SK-N-SH treated with all-trans-retinoic acid at 6 μM for 48 hours (cell line): Measurements from ENCODE around the gene TDRD15.
"Not testable (repeated sequence)": the region's sequence is repeated elsewhere in the genome, so short reads cannot be mapped to it uniquely, and the experiment has no call there.

Source experiments
- ATAC-seq: fragments of 200-7000 bp; cut with Tn5 transposase; 3 replicates; pipeline ENCODE4 v1.9.1; 2020; ENCODE audit warnings: mild to moderate bottlenecking, moderate library complexity
- ARNTL ChIP-seq: fragments of 450-650 bp; formaldehyde crosslinking; IDR thresholded peaks from 2 replicates; pipeline ENCODE4 v1.5.0; 2020; ENCODE audit warnings: low read depth, mild to moderate bottlenecking, moderate library complexity, borderline replicate concordance
- BACH2 ChIP-seq: fragments of 250-450 bp; sonication (Bioruptor Pico); IDR thresholded peaks from 2 replicates; pipeline ENCODE4 v1.9.0; 2021; ENCODE audit warnings: mild to moderate bottlenecking, borderline replicate concordance
- CSDC2 ChIP-seq: fragments of 250-450 bp; sonication (Bioruptor Pico); IDR thresholded peaks from 2 replicates; pipeline ENCODE4 v1.5.0; 2020; ENCODE audit warnings: mild to moderate bottlenecking, moderate library complexity
- ESRRG ChIP-seq: fragments of 250-450 bp; sonication (Bioruptor Pico); IDR thresholded peaks from 2 replicates; pipeline ENCODE4 v1.6.1; 2021; ENCODE audit warnings: mild to moderate bottlenecking
- GLIS3 ChIP-seq: fragments of 250-450 bp; sonication (Bioruptor Pico); IDR thresholded peaks from 2 replicates; pipeline ENCODE4 v1.5.0; 2020; ENCODE audit warnings: mild to moderate bottlenecking, moderate library complexity
- ISL1 ChIP-seq: fragments of 250-450 bp; sonication (Bioruptor Pico); IDR thresholded peaks from 2 replicates; pipeline ENCODE4 v2.1.2; 2022; ENCODE audit warnings: mild to moderate bottlenecking, moderate library complexity
- OSR1 ChIP-seq: fragments of 250-450 bp; sonication (Bioruptor Pico); IDR thresholded peaks from 2 replicates; pipeline ENCODE4 v1.8.0; 2022; ENCODE audit warnings: moderate library complexity, mild to moderate bottlenecking, inconsistent platforms
- PPARA ChIP-seq: fragments of 250-450 bp; sonication (Bioruptor Pico); IDR thresholded peaks from 2 replicates; pipeline ENCODE4 v1.5.0; 2020; ENCODE audit warnings: mild to moderate bottlenecking, borderline replicate concordance
- RARB ChIP-seq: fragments of 250-450 bp; sonication (Bioruptor Pico); IDR thresholded peaks from 2 replicates; pipeline ENCODE4 v1.8.0; 2021; ENCODE audit warnings: mild to moderate bottlenecking, moderate library complexity
- SNAI2 ChIP-seq: fragments of 250-450 bp; sonication (Bioruptor Pico); IDR thresholded peaks from 2 replicates; pipeline ENCODE4 v1.5.0; 2020; ENCODE audit warnings: mild to moderate bottlenecking, moderate library complexity
- TCF4 ChIP-seq: fragments of 250-450 bp; sonication (Bioruptor Pico); IDR thresholded peaks from 2 replicates; pipeline ENCODE4 v1.8.0; 2021; ENCODE audit warnings: mild to moderate bottlenecking, moderate library complexity, borderline replicate concordance
- TOX ChIP-seq: fragments of 250-450 bp; sonication (Bioruptor Pico); IDR thresholded peaks from 2 replicates; pipeline ENCODE4 v1.8.0; 2021; ENCODE audit warnings: mild to moderate bottlenecking, moderate library complexity, borderline replicate concordance
- ZC3H10 ChIP-seq: fragments of 250-450 bp; sonication (Bioruptor Pico); IDR thresholded peaks from 2 replicates; pipeline ENCODE4 v1.5.1; 2021; ENCODE audit warnings: mild to moderate bottlenecking, moderate library complexity
- ZFP30 ChIP-seq: fragments of 450-650 bp; formaldehyde crosslinking; IDR thresholded peaks from 2 replicates; pipeline ENCODE4 v1.5.0; 2022; ENCODE audit warnings: mild to moderate bottlenecking, moderate library complexity
- ZNF565 ChIP-seq: fragments of 450-650 bp; formaldehyde crosslinking; conservative IDR thresholded peaks from 2 replicates; pipeline ENCODE4 v1.5.0; 2020; ENCODE audit warnings: low read depth, mild to moderate bottlenecking, moderate library complexity
- ZNF70 ChIP-seq: fragments of 450-650 bp; formaldehyde crosslinking; IDR thresholded peaks from 2 replicates; pipeline ENCODE4 v1.5.0; 2020; ENCODE audit warnings: mild to moderate bottlenecking, moderate library complexity
- ZNF8 ChIP-seq: fragments of 450-650 bp; formaldehyde crosslinking; IDR thresholded peaks from 2 replicates; pipeline ENCODE4 v1.5.0; 2020; ENCODE audit warnings: mild to moderate bottlenecking, moderate library complexity
- TF ChIP-seq, protein P1 (sequence below): fragments of 250-450 bp; sonication (Bioruptor Pico); IDR thresholded peaks from 2 replicates; pipeline ENCODE4 v1.5.1; 2020; ENCODE audit warnings: low read depth, mild to moderate bottlenecking, moderate library complexity
- TF ChIP-seq, protein P2 (sequence below): fragments of 250-450 bp; sonication (Bioruptor Pico); IDR thresholded peaks from 2 replicates; pipeline ENCODE4 v1.8.0; 2021; ENCODE audit warnings: low read depth, mild to moderate bottlenecking, moderate library complexity, borderline replicate concordance
- TF ChIP-seq, protein P3 (sequence below): fragments of 250-450 bp; sonication (Bioruptor Pico); IDR thresholded peaks from 2 replicates; pipeline ENCODE4 v1.5.1; 2021; ENCODE audit warnings: mild to moderate bottlenecking, moderate library complexity
- TF ChIP-seq, protein P4 (sequence below): fragments of 250-450 bp; sonication (Bioruptor Pico); IDR thresholded peaks from 2 replicates; pipeline ENCODE4 v1.8.0; 2020; ENCODE audit warnings: mild to moderate bottlenecking, moderate library complexity, borderline replicate concordance
- TF ChIP-seq, protein P5 (sequence below): fragments of 250-450 bp; sonication (Bioruptor Pico); IDR thresholded peaks from 2 replicates; pipeline ENCODE4 v1.5.0; 2020; ENCODE audit warnings: mild to moderate bottlenecking, moderate library complexity

The TDRD15 gene

DNA sequence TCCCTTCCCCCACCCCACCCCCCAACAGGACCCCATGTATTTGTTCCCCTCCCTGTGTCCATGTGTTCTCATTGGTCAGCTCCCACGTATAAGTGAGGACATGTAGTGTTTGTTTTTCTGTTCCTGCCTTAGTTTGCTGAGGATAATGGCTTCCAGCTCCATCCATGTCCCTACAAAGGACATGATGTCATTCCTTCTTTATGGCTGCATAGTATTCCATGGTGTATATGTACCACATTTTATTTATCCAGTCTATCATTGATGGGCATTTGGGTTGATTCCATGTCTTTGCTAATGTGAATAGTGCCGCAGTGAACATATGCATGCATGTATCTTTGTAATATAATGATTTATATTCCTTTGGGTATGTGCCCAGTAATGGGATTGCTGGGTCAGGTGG is 27.5 kb downstream of the TDRD15 start:
- not testable (repeated sequence) for ATAC-seq

DNA sequence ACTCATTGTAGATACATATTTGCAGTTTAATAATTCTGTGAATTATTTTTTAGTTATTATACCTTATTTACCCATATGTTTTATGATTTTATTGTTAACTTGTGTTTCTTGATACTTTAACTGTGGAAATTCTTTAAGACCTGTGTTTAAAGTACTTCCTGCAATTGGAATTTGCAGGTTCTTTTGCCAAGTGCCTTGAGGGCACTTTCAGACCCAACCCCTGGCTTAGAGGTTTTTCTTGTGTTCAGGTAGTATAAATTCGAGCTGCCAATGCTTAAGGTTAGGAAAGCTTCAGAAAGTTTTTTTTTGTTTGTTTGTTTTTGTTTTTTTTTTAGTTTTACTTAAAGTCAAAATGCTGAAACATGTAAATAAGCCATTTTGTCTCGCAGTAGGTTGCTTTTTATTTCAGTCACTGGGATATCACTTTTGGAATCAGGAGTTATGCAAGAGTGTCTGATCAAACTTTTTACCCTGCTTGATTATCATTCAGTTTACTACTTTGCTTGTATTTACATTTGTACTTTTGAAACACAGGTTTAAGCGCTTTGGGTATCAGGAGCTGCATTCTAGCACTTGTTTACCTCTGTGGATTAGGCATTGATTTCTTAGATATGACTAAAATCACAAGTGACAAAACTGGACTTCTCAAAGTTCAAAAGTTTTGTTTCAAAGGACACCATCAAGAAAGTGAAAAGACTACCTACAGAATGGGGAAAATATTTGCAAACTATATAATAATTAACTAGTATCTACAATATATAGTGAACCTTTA is 31.8 kb downstream of the TDRD15 start:
- no peak for ATAC-seq
- TF ChIP-seq PPARA (CRISPR knock-in tag) (no peak), ARNTL (CRISPR knock-in tag) (no peak), ZNF8 (CRISPR knock-in tag) (no peak), ZNF70 (CRISPR knock-in tag) (no peak), OSR1 (CRISPR knock-in tag) (no peak), RARB (no peak), TOX (CRISPR knock-in tag) (no peak), ZNF565 (CRISPR knock-in tag) (no peak), TCF4 (CRISPR knock-in tag) (no peak), CSDC2 (no peak), ZFP30 (CRISPR knock-in tag) (no peak)
- TF ChIP-seq, protein P1, sequence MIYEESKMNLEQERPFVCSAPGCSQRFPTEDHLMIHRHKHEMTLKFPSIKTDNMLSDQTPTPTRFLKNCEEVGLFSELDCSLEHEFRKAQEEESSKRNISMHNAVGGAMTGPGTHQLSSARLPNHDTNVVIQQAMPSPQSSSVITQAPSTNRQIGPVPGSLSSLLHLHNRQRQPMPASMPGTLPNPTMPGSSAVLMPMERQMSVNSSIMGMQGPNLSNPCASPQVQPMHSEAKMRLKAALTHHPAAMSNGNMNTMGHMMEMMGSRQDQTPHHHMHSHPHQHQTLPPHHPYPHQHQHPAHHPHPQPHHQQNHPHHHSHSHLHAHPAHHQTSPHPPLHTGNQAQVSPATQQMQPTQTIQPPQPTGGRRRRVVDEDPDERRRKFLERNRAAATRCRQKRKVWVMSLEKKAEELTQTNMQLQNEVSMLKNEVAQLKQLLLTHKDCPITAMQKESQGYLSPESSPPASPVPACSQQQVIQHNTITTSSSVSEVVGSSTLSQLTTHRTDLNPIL (CRISPR knock-in tag) = no peak
- TF ChIP-seq, protein P2, sequence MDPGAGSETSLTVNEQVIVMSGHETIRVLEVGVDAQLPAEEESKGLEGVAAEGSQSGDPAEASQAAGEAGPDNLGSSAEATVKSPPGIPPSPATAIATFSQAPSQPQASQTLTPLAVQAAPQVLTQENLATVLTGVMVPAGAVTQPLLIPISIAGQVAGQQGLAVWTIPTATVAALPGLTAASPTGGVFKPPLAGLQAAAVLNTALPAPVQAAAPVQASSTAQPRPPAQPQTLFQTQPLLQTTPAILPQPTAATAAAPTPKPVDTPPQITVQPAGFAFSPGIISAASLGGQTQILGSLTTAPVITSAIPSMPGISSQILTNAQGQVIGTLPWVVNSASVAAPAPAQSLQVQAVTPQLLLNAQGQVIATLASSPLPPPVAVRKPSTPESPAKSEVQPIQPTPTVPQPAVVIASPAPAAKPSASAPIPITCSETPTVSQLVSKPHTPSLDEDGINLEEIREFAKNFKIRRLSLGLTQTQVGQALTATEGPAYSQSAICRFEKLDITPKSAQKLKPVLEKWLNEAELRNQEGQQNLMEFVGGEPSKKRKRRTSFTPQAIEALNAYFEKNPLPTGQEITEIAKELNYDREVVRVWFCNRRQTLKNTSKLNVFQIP (CRISPR knock-in tag) = no peak
- TF ChIP-seq, protein P3, sequence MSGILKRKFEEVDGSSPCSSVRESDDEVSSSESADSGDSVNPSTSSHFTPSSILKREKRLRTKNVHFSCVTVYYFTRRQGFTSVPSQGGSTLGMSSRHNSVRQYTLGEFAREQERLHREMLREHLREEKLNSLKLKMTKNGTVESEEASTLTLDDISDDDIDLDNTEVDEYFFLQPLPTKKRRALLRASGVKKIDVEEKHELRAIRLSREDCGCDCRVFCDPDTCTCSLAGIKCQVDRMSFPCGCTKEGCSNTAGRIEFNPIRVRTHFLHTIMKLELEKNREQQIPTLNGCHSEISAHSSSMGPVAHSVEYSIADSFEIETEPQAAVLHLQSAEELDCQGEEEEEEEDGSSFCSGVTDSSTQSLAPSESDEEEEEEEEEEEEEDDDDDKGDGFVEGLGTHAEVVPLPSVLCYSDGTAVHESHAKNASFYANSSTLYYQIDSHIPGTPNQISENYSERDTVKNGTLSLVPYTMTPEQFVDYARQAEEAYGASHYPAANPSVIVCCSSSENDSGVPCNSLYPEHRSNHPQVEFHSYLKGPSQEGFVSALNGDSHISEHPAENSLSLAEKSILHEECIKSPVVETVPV (CRISPR knock-in tag) = no peak
- TF ChIP-seq, protein P4, sequence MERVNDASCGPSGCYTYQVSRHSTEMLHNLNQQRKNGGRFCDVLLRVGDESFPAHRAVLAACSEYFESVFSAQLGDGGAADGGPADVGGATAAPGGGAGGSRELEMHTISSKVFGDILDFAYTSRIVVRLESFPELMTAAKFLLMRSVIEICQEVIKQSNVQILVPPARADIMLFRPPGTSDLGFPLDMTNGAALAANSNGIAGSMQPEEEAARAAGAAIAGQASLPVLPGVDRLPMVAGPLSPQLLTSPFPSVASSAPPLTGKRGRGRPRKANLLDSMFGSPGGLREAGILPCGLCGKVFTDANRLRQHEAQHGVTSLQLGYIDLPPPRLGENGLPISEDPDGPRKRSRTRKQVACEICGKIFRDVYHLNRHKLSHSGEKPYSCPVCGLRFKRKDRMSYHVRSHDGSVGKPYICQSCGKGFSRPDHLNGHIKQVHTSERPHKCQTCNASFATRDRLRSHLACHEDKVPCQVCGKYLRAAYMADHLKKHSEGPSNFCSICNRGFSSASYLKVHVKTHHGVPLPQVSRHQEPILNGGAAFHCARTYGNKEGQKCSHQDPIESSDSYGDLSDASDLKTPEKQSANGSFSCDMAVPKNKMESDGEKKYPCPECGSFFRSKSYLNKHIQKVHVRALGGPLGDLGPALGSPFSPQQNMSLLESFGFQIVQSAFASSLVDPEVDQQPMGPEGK (CRISPR knock-in tag) = no peak

More for the DNA sequence above, 27.5 kb downstream of the TDRD15 start:
- TF ChIP-seq ZNF8 (CRISPR knock-in tag) = peak; percentile 55
- TF ChIP-seq, all 23 proteins: peak for 1; not testable (repeated sequence) for 22

DNA sequence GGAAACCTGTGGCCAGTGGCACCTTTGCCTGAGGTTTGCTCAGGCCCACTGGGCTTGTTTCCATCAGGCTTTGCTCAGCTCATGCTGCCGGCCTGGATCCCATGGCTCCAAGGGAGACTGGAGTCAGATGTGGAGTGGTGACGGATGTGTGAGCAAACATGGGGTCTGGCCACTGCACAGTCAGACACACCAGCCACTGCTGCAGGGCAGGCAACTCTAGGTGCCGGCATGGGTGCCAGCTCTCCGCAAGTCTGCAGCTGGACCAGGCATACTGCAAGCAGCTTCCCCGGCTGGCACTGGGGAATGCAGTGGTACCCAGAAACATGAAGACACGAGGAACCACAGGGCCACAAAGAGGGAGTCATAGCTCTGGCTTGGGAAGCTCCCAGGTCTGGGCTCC is 37.4 kb downstream of the TDRD15 start:
- ATAC-seq = no peak
- TF ChIP-seq, protein P1 (CRISPR knock-in tag) = no peak
- TF ChIP-seq TOX (CRISPR knock-in tag) = no peak
- no peak for TF ChIP-seq ISL1 (CRISPR knock-in tag)
- no peak for TF ChIP-seq ESRRG (CRISPR knock-in tag)
- no peak for TF ChIP-seq SNAI2 (CRISPR knock-in tag)
- no peak for TF ChIP-seq PPARA (CRISPR knock-in tag)
- no peak for TF ChIP-seq BACH2 (CRISPR knock-in tag)
- no peak for TF ChIP-seq GLIS3 (CRISPR knock-in tag)
- TF ChIP-seq RARB = no peak
- no peak for TF ChIP-seq OSR1 (CRISPR knock-in tag)
- TF ChIP-seq ARNTL (CRISPR knock-in tag) = no peak
- TF ChIP-seq, protein P5, sequence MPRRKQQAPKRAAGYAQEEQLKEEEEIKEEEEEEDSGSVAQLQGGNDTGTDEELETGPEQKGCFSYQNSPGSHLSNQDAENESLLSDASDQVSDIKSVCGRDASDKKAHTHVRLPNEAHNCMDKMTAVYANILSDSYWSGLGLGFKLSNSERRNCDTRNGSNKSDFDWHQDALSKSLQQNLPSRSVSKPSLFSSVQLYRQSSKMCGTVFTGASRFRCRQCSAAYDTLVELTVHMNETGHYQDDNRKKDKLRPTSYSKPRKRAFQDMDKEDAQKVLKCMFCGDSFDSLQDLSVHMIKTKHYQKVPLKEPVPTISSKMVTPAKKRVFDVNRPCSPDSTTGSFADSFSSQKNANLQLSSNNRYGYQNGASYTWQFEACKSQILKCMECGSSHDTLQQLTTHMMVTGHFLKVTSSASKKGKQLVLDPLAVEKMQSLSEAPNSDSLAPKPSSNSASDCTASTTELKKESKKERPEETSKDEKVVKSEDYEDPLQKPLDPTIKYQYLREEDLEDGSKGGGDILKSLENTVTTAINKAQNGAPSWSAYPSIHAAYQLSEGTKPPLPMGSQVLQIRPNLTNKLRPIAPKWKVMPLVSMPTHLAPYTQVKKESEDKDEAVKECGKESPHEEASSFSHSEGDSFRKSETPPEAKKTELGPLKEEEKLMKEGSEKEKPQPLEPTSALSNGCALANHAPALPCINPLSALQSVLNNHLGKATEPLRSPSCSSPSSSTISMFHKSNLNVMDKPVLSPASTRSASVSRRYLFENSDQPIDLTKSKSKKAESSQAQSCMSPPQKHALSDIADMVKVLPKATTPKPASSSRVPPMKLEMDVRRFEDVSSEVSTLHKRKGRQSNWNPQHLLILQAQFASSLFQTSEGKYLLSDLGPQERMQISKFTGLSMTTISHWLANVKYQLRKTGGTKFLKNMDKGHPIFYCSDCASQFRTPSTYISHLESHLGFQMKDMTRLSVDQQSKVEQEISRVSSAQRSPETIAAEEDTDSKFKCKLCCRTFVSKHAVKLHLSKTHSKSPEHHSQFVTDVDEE (CRISPR knock-in tag) = no peak
- no peak for TF ChIP-seq ZFP30 (CRISPR knock-in tag)
- TF ChIP-seq ZC3H10 (CRISPR knock-in tag) = no peak
- TF ChIP-seq, protein P4 (CRISPR knock-in tag) = no peak
- no peak for TF ChIP-seq ZNF565 (CRISPR knock-in tag)
- TF ChIP-seq, protein P2 (CRISPR knock-in tag) = no peak
